Raji (cell line): ENCODE results near the gene FGF5.

ENCODE experiments used
- POLR2A ChIP-seq: IDR thresholded peaks from 2 replicates; pipeline ENCODE4 v1.6.1; 2011; ENCODE audit warnings: low read depth, low read length, control low read depth; ENCODE audit not compliant: insufficient read depth

FGF5 gene

GRCh38 chr4:80240976-80241375 lies 25.5 kb upstream of the FGF5 start:
- TF ChIP-seq POLR2A = no peak

- no peak for TF ChIP-seq POLR2A
Observed at GRCh38 chr4:80243274-80244018, 23.0 kb upstream of the FGF5 start.

GRCh38 chr4:80249144-80249543 lies 17.3 kb upstream of the FGF5 start:
- TF ChIP-seq POLR2A = no peak

GRCh38 chr4:80252427-80252826 lies 14.0 kb upstream of the FGF5 start:
- no peak for TF ChIP-seq POLR2A

- no peak for TF ChIP-seq POLR2A
Observed at GRCh38 chr4:80252953-80253352, 13.5 kb upstream of the FGF5 start.

- TF ChIP-seq POLR2A = no peak
Observed at GRCh38 chr4:80253510-80253909, 13.0 kb upstream of the FGF5 start.

GRCh38 chr4:80254114-80254513 lies 12.3 kb upstream of the FGF5 start:
- TF ChIP-seq POLR2A = no peak

GRCh38 chr4:80255329-80256095 lies 11.0 kb upstream of the FGF5 start:
- no peak for TF ChIP-seq POLR2A

GRCh38 chr4:80257851-80258250 lies 8.6 kb upstream of the FGF5 start:
- TF ChIP-seq POLR2A = no peak

GRCh38 chr4:80259012-80259411 lies 7.5 kb upstream of the FGF5 start:
- no peak for TF ChIP-seq POLR2A

- TF ChIP-seq POLR2A = no peak
Observed at GRCh38 chr4:80259817-80260216, 6.6 kb upstream of the FGF5 start.

- TF ChIP-seq POLR2A = no peak
Observed at GRCh38 chr4:80261989-80262600, 4.4 kb upstream of the FGF5 start.

GRCh38 chr4:80263541-80264351 lies 2.7 kb upstream of the FGF5 start:
- TF ChIP-seq POLR2A = no peak

GRCh38 chr4:80264352-80264647 lies 2.2 kb upstream of the FGF5 start:
- no peak for TF ChIP-seq POLR2A

- no peak for TF ChIP-seq POLR2A
Observed at GRCh38 chr4:80264825-80265224, 1.6 kb upstream of the FGF5 start.
